Ishikawa (cell line): Measurements from ENCODE around the gene SLC35G6.

Source experiments
- CREB1 ChIP-seq: IDR thresholded peaks from 2 replicates; pipeline ENCODE4 v1.6.1; 2012; ENCODE audit warnings: low read depth
- EGR1 ChIP-seq: IDR thresholded peaks from 2 replicates; pipeline ENCODE4 v1.6.1; 2012
- EP300 ChIP-seq: IDR thresholded peaks from 2 replicates; pipeline ENCODE4 v1.6.1; 2012; ENCODE audit warnings: borderline replicate concordance
- RAD21 ChIP-seq: IDR thresholded peaks from 2 replicates; pipeline ENCODE4 v1.6.1; 2012; ENCODE audit warnings: low read depth
- YY1 ChIP-seq: IDR thresholded peaks from 2 replicates; pipeline ENCODE4 v1.6.1; 2012; ENCODE audit warnings: low read depth
- ZBTB7A ChIP-seq: IDR thresholded peaks from 2 replicates; pipeline ENCODE4 v1.6.1; 2012; ENCODE audit warnings: low read depth
- TF ChIP-seq, protein P1 (sequence below): IDR thresholded peaks from 2 replicates; pipeline ENCODE4 v1.6.1; 2012; ENCODE audit warnings: low read depth, mild to moderate bottlenecking
- TF ChIP-seq, protein P2 (sequence below): IDR thresholded peaks from 2 replicates; pipeline ENCODE4 v1.6.1; 2012

GRCh38 chr17:7491583-7491982 is 10.3 kb downstream of the SLC35G6 start:
- TF ChIP-seq ZBTB7A (no peak), YY1 (no peak), RAD21 (no peak), EP300 (no peak), CREB1 (no peak), EGR1 (no peak)
- TF ChIP-seq, protein P1, sequence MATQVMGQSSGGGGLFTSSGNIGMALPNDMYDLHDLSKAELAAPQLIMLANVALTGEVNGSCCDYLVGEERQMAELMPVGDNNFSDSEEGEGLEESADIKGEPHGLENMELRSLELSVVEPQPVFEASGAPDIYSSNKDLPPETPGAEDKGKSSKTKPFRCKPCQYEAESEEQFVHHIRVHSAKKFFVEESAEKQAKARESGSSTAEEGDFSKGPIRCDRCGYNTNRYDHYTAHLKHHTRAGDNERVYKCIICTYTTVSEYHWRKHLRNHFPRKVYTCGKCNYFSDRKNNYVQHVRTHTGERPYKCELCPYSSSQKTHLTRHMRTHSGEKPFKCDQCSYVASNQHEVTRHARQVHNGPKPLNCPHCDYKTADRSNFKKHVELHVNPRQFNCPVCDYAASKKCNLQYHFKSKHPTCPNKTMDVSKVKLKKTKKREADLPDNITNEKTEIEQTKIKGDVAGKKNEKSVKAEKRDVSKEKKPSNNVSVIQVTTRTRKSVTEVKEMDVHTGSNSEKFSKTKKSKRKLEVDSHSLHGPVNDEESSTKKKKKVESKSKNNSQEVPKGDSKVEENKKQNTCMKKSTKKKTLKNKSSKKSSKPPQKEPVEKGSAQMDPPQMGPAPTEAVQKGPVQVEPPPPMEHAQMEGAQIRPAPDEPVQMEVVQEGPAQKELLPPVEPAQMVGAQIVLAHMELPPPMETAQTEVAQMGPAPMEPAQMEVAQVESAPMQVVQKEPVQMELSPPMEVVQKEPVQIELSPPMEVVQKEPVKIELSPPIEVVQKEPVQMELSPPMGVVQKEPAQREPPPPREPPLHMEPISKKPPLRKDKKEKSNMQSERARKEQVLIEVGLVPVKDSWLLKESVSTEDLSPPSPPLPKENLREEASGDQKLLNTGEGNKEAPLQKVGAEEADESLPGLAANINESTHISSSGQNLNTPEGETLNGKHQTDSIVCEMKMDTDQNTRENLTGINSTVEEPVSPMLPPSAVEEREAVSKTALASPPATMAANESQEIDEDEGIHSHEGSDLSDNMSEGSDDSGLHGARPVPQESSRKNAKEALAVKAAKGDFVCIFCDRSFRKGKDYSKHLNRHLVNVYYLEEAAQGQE, result no peak
- TF ChIP-seq, protein P2, sequence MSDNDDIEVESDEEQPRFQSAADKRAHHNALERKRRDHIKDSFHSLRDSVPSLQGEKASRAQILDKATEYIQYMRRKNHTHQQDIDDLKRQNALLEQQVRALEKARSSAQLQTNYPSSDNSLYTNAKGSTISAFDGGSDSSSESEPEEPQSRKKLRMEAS, result no peak
